KOPT-K1 (cell line): ENCODE results near the gene SHC2.
A peak's percentile ranks its signal among the peaks of the same experiment; 100 is the strongest.

Source experiments
- H3K27ac ChIP-seq: fragments of 200-600 bp; sonication (generic); 2 replicates; pipeline ENCODE4 v1.5.1; 2016; ENCODE audit warnings: antibody characterized with exemption, mild to moderate bottlenecking, low read depth, low read length; ENCODE audit not compliant: poor library complexity, severe bottlenecking
- H3K36me3 ChIP-seq: fragments of 200-600 bp; sonication (generic); 2 replicates; pipeline ENCODE4 v1.5.1; 2017; ENCODE audit warnings: antibody characterized with exemption, mild to moderate bottlenecking, low read length, moderate library complexity; ENCODE audit not compliant: insufficient read depth
- H3K9me3 ChIP-seq: fragments of 200-600 bp; sonication (generic); 2 replicates; pipeline ENCODE4 v1.5.1; 2017; ENCODE audit warnings: antibody characterized with exemption, low read length, mild to moderate bottlenecking; ENCODE audit not compliant: insufficient read depth, poor library complexity, severe bottlenecking

Gene SHC2

DNA sequence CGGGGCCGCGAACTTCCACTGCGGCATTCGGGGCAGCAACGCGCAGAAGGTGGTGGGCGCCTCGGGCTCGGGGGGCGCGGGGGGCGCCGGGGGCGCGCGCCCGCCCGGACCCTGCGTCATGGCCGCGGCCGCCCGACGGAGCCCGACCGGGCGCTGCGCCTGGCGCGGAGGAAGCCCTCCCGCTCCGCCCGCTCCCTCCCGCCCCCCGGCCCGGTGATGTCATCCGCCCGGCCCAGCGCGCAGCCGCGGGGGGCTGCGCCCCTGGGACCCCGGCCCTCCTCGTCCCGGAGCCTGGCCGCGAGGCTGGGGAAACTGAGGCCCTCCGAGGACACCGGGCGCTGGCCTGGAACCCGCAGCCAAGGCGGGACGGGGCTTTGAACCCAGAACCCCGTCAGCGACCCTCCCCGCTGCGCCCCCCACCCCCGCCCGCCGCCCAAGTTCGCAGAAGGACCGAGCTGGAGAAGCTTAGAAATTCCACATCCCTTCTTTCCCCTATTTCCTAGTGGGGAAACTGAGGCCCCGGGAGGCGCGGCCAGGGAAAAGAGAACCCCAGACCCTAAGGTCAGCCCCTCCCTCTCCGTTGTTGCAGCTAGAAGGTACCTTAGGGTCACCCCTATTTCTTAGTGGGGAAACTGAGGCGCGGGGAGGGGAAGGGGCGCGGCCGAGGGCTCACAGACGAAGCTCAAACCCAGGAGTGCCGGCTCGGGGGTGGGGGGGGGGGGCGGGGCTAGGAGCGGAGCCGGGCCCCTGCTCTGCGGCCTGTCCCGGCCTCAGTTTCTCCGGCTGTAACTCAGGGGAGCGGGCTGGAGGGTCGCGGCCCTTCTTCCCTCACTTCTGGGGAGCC lies at the start of gene SHC2:
TSS of gene SHC2 (minus strand) at position 157 of the 844 bp plus-strand sequence. CDS start at position 120, 37 bp downstream.
- H3K9me3 ChIP-seq, result peaks cover 24% of the 10 kb centered on the region
- no peak within 1 kb of the TSS for H3K27ac ChIP-seq
- H3K36me3 ChIP-seq, result no peaks in the 10 kb centered on the region

GRCh38 chr19:508204-509150 lies 47.6 kb upstream of the SHC2 start:
- Histone ChIP-seq H3K9me3 (no peaks in the 10 kb centered on the region), H3K36me3 (no peaks in the 10 kb centered on the region), H3K27ac (peak overlapping the region; percentile 95)

GRCh38 chr19:507286-508203 lies 46.7 kb upstream of the SHC2 start, which contains the start of gene TPGS1:
Gene TPGS1 (plus strand): TSS chr19:507497. CDS start chr19:507507, 10 bp downstream.
- no peaks in the 10 kb centered on the region for H3K36me3 ChIP-seq
- H3K9me3 ChIP-seq, result no peaks in the 10 kb centered on the region
- H3K27ac ChIP-seq, result peak within 1 kb of the TSS; percentile 95

- Histone ChIP-seq H3K9me3 (no peaks in the 10 kb centered on the region), H3K27ac (peak overlapping the region; percentile 95), H3K36me3 (no peaks in the 10 kb centered on the region)
These were observed 45.8 kb upstream of the SHC2 start for GRCh38 chr19:506404-507285.

GRCh38 chr19:504616-505015 lies 43.8 kb upstream of the SHC2 start:
- H3K9me3 ChIP-seq, result no peaks in the 10 kb centered on the region

GRCh38 chr19:501646-502045 lies 40.8 kb upstream of the SHC2 start:
- H3K36me3 ChIP-seq, result no peaks in the 10 kb centered on the region
- H3K9me3 ChIP-seq, result no peaks in the 10 kb centered on the region
- no peak overlapping the region for H3K27ac ChIP-seq

More at GRCh38 chr19:504616-505015, 43.8 kb upstream of the SHC2 start:
- no peaks in the 10 kb centered on the region for H3K36me3 ChIP-seq
- H3K27ac ChIP-seq, result no peak overlapping the region

- H3K36me3 ChIP-seq, result no peaks in the 10 kb centered on the region
- no peak overlapping the region for H3K27ac ChIP-seq
- H3K9me3 ChIP-seq, result no peaks in the 10 kb centered on the region
These were observed 38.3 kb upstream of the SHC2 start for GRCh38 chr19:498977-499623.

- Histone ChIP-seq H3K36me3 (no peaks in the 10 kb centered on the region), H3K27ac (no peak overlapping the region), H3K9me3 (no peaks in the 10 kb centered on the region)
These were observed 37.7 kb upstream of the SHC2 start for GRCh38 chr19:498511-498891.

DNA sequence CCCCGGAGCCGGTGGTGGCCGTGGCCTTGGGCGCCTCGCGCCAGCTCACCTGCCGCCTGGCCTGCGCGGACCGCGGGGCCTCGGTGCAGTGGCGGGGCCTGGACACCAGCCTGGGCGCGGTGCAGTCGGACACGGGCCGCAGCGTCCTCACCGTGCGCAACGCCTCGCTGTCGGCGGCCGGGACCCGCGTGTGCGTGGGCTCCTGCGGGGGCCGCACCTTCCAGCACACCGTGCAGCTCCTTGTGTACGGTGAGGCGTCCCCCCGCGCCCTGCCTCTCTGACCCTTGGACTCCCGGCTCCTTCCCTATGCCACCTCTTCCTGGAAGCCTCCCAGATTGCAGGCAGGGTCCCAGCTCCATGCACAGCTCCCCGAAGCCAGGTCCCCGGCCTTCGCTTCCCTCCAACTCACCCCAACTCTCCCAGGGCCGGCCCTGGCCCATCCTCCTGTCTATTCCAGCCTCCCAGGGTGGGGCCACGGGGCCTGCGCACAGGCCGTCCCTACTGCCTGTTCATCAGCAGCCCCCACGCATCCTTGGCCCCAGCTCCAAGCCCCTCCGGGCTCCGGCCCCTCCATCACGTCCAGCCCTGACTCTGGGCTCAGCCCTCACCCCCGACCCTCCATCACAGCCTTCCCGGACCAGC lies 37.2 kb upstream of the SHC2 start:
- no peaks in the 10 kb centered on the region for H3K36me3 ChIP-seq
- H3K27ac ChIP-seq, result no peak overlapping the region
- H3K9me3 ChIP-seq, result no peaks in the 10 kb centered on the region

DNA sequence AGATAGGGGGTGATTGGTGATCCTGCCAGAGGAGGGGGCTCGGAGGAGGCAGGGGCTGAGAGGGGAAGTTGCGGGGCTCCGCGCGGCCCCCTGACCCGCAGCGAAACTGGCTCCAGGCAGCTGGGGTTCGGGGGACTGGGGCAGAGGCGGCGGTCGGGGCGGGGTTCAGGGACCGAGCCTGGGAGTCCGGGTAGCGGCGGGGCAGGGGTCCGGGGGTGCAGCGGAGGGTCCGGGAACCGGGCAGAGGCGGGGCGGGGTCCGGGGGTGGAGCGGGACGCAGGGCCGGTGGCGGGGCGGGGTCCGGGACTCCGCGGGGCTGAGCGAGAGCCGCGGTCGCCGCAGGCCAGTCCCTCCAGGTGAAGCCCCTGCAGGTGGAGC lies 36.6 kb upstream of the SHC2 start:
- H3K36me3 ChIP-seq, result no peaks in the 10 kb centered on the region
- H3K27ac ChIP-seq, result no peak overlapping the region

DNA sequence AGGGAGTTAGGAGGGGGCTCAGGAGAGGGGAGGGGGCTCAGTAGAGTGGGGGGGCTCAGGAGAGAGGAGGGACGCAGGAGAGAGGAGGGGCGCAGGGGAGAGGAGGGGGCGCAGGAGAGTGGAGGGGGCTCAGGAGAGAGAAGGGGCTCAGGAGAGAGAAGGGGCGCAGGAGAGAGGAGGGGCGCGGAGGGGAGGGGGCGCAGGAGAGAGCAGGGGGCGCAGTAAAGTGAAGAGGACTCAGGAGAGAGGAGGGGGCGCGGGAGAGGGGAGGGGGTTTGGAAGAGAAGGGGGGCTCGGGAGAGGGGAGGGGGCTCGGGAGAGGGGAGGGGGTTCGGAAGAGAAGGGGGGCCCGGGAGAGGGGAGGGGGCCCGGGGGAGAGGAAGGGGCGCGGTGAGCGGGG lies 36.2 kb upstream of the SHC2 start:
- no peaks in the 10 kb centered on the region for H3K9me3 ChIP-seq
- no peak overlapping the region for H3K27ac ChIP-seq
- no peaks in the 10 kb centered on the region for H3K36me3 ChIP-seq

More for the DNA sequence above, 36.6 kb upstream of the SHC2 start:
- H3K9me3 ChIP-seq, result no peaks in the 10 kb centered on the region

- H3K36me3 ChIP-seq, result no peaks in the 10 kb centered on the region
- no peak within 1 kb of the TSS for H3K27ac ChIP-seq
- H3K9me3 ChIP-seq, result no peaks in the 10 kb centered on the region
These were observed 35.4 kb upstream of the SHC2 start, which contains the start of gene MADCAM1 for GRCh38 chr19:496112-496665. Gene MADCAM1 (plus strand): TSS chr19:496486. CDS start chr19:496500, 14 bp downstream.
